Measurements from ENCODE around the gene CRIM1.
A peak's percentile ranks its signal among the peaks of the same experiment; 100 is the strongest.
"Not testable (repeated sequence)": the region's sequence is repeated elsewhere in the genome, so short reads cannot be mapped to it uniquely, and the experiment has no call there.

The CRIM1 gene

GRCh38 chr2:36355151-36355889, at the start of gene CRIM1:
Gene CRIM1 (plus strand): TSS chr2:36355778. CDS start chr2:36356293, 515 bp downstream.
- H3K27me3 Mint-ChIP-seq (ENCODE audit: low read depth) = peaks cover 26% of the 10 kb centered on the region
- H3K4me3 Mint-ChIP-seq = peak within 1 kb of the TSS; percentile 86 to 92 (median 86)
- H3K9me3 Mint-ChIP-seq = no peaks in the 10 kb centered on the region
- TF ChIP-seq, protein P1, sequence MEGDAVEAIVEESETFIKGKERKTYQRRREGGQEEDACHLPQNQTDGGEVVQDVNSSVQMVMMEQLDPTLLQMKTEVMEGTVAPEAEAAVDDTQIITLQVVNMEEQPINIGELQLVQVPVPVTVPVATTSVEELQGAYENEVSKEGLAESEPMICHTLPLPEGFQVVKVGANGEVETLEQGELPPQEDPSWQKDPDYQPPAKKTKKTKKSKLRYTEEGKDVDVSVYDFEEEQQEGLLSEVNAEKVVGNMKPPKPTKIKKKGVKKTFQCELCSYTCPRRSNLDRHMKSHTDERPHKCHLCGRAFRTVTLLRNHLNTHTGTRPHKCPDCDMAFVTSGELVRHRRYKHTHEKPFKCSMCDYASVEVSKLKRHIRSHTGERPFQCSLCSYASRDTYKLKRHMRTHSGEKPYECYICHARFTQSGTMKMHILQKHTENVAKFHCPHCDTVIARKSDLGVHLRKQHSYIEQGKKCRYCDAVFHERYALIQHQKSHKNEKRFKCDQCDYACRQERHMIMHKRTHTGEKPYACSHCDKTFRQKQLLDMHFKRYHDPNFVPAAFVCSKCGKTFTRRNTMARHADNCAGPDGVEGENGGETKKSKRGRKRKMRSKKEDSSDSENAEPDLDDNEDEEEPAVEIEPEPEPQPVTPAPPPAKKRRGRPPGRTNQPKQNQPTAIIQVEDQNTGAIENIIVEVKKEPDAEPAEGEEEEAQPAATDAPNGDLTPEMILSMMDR (IDR thresholded peaks at IDR 0.05; ENCODE audit: unreplicated experiment in 3 of 3) = no peak
- H3K36me3 Mint-ChIP-seq (ENCODE audit: low read depth) = no peaks in the 10 kb centered on the region
- peaks cover 34% of the 10 kb centered on the region for H3K4me1 Mint-ChIP-seq
- peak within 1 kb of the TSS; percentile 23 to 81 (median 63) for H3K27ac Mint-ChIP-seq

- TF ChIP-seq, protein P1 (IDR thresholded peaks at IDR 0.05; ENCODE audit: unreplicated experiment in 3 of 3) = no peak
- Mint-ChIP-seq H3K27ac (no peak overlapping the region), H3K4me3 (no peak overlapping the region), H3K27me3 (ENCODE audit: low read depth) (peaks cover 3% of the 10 kb centered on the region), H3K9me3 (peaks cover 27% of the 10 kb centered on the region), H3K4me1 (no peaks in the 10 kb centered on the region), H3K36me3 (ENCODE audit: low read depth) (no peaks in the 10 kb centered on the region)
These were observed 48.1 kb upstream of the CRIM1 start for GRCh38 chr2:36307441-36307840.

- not testable (repeated sequence) for H3K4me1 Mint-ChIP-seq; H3K4me3 Mint-ChIP-seq; H3K27me3 Mint-ChIP-seq (ENCODE audit: low read depth); H3K36me3 Mint-ChIP-seq (ENCODE audit: low read depth); H3K27ac Mint-ChIP-seq
- H3K9me3 Mint-ChIP-seq = peaks cover 32% of the 10 kb centered on the region
These were observed 45.1 kb upstream of the CRIM1 start for GRCh38 chr2:36310444-36310843.

DNA sequence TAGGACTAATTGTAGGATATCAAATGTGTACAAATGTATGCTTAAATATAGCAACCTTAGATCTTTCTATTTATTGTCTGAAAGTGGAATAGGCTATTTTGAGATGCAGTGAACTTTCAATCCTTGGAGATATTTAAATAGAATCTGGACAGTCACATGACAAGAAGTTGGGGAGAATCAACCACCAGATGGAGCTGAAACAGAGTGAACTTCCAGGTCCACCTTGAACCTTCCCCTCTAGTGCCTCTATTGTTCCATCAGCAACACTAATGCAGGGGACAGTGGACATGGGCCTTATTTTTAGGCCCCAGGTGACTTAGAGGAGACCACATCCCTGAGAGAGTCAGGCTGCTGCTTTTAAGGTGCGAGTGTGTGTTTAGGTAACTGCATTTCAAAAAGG, 37.0 kb upstream of the CRIM1 start:
- Mint-ChIP-seq H3K27me3 (ENCODE audit: low read depth) (no peaks in the 10 kb centered on the region), H3K36me3 (ENCODE audit: low read depth) (peaks cover 8% of the 10 kb centered on the region), H3K27ac (no peak overlapping the region), H3K4me3 (no peak overlapping the region), H3K4me1 (no peaks in the 10 kb centered on the region), H3K9me3 (peaks cover 20% of the 10 kb centered on the region)
- TF ChIP-seq, protein P1 (IDR thresholded peaks at IDR 0.05; ENCODE audit: unreplicated experiment in 3 of 3) = no peak

GRCh38 chr2:36322108-36322507, 33.5 kb upstream of the CRIM1 start:
- Mint-ChIP-seq H3K4me3 (no peak overlapping the region), H3K9me3 (peaks cover 13% of the 10 kb centered on the region), H3K4me1 (no peaks in the 10 kb centered on the region), H3K27ac (no peak overlapping the region), H3K36me3 (ENCODE audit: low read depth) (no peaks in the 10 kb centered on the region), H3K27me3 (ENCODE audit: low read depth) (no peaks in the 10 kb centered on the region)
- TF ChIP-seq, protein P1 (IDR thresholded peaks at IDR 0.05; ENCODE audit: unreplicated experiment in 3 of 3) = peak; percentile 58 to 59 (median 59)

DNA sequence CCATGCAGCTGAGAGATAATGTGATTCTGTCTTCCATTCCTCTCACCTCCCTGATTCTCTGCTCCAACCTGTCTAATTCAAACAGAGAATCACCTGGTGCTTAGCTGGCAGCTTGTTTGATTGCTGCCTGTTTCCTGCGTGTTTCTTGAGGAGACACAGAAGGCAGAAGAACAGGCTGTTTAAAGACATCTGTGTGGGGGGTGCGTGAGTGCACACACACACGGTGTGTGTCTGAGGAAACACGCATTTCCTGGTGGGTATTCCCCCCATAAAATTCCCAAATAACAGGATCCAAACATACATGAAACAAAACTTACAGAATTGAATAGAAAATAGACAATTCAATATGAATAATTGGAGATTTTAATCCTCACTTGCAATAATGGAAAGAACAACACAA, 29.3 kb upstream of the CRIM1 start:
- Mint-ChIP-seq H3K36me3 (ENCODE audit: low read depth) (no peaks in the 10 kb centered on the region), H3K4me1 (peaks cover 11% of the 10 kb centered on the region), H3K27ac (no peak overlapping the region), H3K9me3 (peaks cover 4% of the 10 kb centered on the region), H3K4me3 (no peak overlapping the region), H3K27me3 (ENCODE audit: low read depth) (no peaks in the 10 kb centered on the region)
- TF ChIP-seq, protein P1 (IDR thresholded peaks at IDR 0.05; ENCODE audit: unreplicated experiment in 3 of 3) = no peak

Data from nephron (organoid).